ENCODE results near the gene DENR.
"Not testable (repeated sequence)": the region's sequence is repeated elsewhere in the genome, so short reads cannot be mapped to it uniquely, and the experiment has no call there.

DNA sequence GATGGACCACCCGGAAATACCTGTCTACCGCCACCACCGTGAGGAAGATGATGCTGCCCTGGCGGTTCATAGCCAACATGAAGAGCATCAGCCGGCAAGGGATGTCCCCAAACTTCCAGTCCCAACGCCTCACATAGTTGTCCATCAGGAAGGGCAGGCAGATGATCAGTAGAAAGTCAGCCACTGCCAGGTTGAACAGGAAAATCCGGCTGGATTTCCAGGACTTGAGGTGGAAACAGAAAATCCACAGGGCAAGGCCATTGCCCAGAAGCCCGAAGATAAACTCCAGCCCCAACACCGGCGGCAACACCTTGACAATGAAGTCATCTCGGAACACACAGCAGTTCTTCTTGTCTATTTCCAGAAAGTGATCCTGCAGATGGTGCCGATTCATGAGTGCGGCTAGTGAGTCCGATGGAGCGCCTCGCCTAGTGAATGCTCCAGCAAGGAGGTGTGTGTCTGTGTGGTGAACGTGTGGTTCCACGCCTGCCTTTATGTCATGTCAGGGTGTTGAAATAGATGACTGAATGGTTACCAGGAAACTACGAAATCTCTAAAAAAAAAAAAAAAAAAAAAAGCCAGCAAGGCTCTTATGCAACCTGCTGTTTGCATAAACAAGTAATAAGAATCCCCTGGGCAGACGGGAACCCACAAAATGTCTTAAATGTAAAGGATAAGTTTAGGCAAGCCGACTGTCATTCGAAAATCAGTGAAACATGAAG, 49.6 kb upstream of the DENR start, which contains the start of gene HCAR2:
- TF ChIP-seq GATA2, GATA3 (IDR thresholded peaks at IDR 0.05; ENCODE audit: low read depth, low read length): not testable (repeated sequence)

Data from SH-SY5Y (cell line).